BE2C (cell line): Measurements from ENCODE around the gene MINDY4B.
"Not testable (repeated sequence)": the region's sequence is repeated elsewhere in the genome, so short reads cannot be mapped to it uniquely, and the experiment has no call there.

Experiments
- DNase-seq: peaks from one replicate; pipeline ENCODE4 v3.0.0-alpha.2; 2020
- H3K27me3 ChIP-seq: fragments of 250-450 bp; sonication (Bioruptor Pico); 2 replicates; pipeline ENCODE4 v1.5.1; 2020; ENCODE audit warnings: mild to moderate bottlenecking
- H3K36me3 ChIP-seq: fragments of 250-450 bp; sonication (Bioruptor Pico); 2 replicates; pipeline ENCODE4 v1.5.1; 2020; ENCODE audit warnings: mild to moderate bottlenecking
- H3K4me1 ChIP-seq: fragments of 250-450 bp; sonication (Bioruptor Pico); 2 replicates; pipeline ENCODE4 v1.5.1; 2020
- H3K4me3 ChIP-seq: 2 replicates; pipeline ENCODE4 v1.5.1; 2011; ENCODE audit warnings: low read depth, low read length
- H3K9me3 ChIP-seq: fragments of 250-450 bp; sonication (Bioruptor Pico); 2 replicates; pipeline ENCODE4 v1.5.1; 2020
- CTCF ChIP-seq: IDR thresholded peaks from 2 replicates; pipeline ENCODE4 v1.5.1; 2012; ENCODE audit warnings: mild to moderate bottlenecking, low read depth, low read length

The MINDY4B gene

DNA sequence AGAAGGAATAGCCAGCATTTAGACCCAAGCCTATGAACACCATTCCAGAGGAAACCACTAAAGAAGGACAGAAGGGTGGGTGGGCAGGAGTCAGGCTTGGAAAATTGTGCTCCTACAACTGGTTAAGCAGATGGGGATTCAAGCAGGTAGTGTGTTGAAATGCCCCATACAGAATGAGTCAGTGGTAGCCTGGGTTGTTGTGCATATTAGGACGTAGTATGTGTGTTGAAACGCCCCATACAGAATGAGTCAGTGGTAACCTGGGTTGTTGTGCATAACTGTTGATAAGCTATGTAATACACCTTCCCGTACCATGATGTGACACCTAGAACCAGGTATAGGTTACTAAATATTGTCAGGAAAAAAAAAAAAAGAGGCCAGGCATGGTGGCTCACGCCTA is 34.0 kb downstream of the MINDY4B start:
- no peaks in the 10 kb centered on the region for H3K9me3 ChIP-seq
- H3K4me1 ChIP-seq = no peaks in the 10 kb centered on the region
- TF ChIP-seq CTCF = no peak
- DNase-seq = no peak
- no peaks in the 10 kb centered on the region for H3K36me3 ChIP-seq
- no peak overlapping the region for H3K4me3 ChIP-seq
- H3K27me3 ChIP-seq = no peaks in the 10 kb centered on the region; the same call in 1 of the 2 replicates

GRCh38 chr3:150870406-150870805 is 34.8 kb downstream of the MINDY4B start:
- Histone ChIP-seq H3K4me3 (no peak overlapping the region), H3K9me3 (no peaks in the 10 kb centered on the region), H3K36me3 (no peaks in the 10 kb centered on the region), H3K27me3 (no peaks in the 10 kb centered on the region; the same call in 1 of the 2 replicates), H3K4me1 (no peaks in the 10 kb centered on the region)
- DNase-seq = no peak
- TF ChIP-seq CTCF = no peak

DNA sequence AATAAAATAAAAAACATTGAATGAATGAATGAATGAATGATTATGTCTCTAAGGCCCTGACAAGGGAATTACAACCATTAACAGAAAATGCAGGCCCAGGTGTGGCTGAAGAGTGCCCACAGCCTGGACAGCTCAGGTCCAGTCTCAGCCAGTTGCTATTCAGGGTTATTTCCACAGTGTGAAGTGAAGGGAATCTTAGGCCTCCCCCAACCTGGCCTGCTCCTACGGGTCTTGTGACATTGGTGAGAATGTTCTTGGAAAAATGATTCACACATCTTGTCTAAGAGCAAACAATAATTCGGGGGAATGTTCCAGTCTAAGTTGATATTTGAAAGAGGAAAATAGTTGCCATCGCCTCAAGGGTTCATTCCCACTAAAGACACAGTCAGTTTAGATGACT is 37.0 kb downstream of the MINDY4B start:
- DNase-seq = no peak

DNA sequence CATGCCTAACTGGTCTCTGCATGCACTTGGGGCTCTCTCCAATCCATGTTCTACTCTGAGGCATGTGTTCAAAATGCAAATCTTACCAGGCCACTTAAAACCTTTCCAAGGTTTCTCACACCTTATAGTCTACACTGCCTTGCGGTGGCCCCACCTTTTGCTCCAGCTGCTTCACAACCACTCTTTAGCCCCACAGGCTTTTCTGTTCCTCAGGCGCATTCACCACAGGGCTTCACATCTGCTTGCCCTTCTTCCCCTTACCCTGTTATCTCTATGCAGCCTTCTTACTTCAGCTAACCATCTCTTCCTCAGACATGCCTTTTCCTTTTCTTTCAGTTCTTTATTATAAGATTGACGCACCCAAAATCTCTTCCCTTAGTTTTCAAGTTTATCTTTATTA is 37.8 kb downstream of the MINDY4B start:
- Histone ChIP-seq H3K4me1 (no peaks in the 10 kb centered on the region), H3K4me3 (no peak overlapping the region), H3K9me3 (no peaks in the 10 kb centered on the region), H3K36me3 (no peaks in the 10 kb centered on the region), H3K27me3 (no peaks in the 10 kb centered on the region; the same call in 1 of the 2 replicates)
- TF ChIP-seq CTCF = no peak
- DNase-seq = no peak

More for the DNA sequence above, 37.0 kb downstream of the MINDY4B start:
- H3K4me1 ChIP-seq = no peaks in the 10 kb centered on the region
- no peaks in the 10 kb centered on the region for H3K9me3 ChIP-seq
- no peaks in the 10 kb centered on the region; the same call in 1 of the 2 replicates for H3K27me3 ChIP-seq
- TF ChIP-seq CTCF = no peak
- no peak overlapping the region for H3K4me3 ChIP-seq
- no peaks in the 10 kb centered on the region for H3K36me3 ChIP-seq

- H3K4me3 ChIP-seq, H3K4me1 ChIP-seq, DNase-seq, H3K9me3 ChIP-seq, H3K36me3 ChIP-seq, H3K27me3 ChIP-seq: not testable (repeated sequence)
These were observed 41.3 kb downstream of the MINDY4B start for GRCh38 chr3:150863921-150864320.

DNA sequence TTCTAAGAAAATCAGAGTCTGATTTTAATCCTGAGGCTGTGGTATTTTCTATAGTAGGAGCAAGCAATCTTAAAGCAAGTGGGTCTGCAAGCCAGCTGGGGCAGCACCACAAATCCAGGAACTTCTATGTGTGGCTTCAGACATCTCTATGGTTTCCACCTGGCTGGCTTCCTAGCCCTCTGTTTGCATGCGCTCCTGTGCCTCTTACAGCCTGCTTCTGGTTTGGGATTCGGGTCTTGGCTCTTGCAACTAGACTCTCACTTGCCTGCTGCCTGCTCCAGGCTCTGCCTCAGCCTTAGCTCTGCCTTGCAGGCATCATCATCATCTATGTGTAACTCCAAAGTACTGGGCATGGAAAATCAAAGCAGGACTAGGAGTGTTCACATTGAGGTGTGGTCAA is 43.4 kb downstream of the MINDY4B start:
- no peaks in the 10 kb centered on the region for H3K27me3 ChIP-seq
- H3K4me3 ChIP-seq = no peak overlapping the region
- TF ChIP-seq CTCF = no peak
- no peaks in the 10 kb centered on the region for H3K36me3 ChIP-seq
- no peaks in the 10 kb centered on the region for H3K4me1 ChIP-seq
- H3K9me3 ChIP-seq = no peaks in the 10 kb centered on the region
- DNase-seq = no peak

DNA sequence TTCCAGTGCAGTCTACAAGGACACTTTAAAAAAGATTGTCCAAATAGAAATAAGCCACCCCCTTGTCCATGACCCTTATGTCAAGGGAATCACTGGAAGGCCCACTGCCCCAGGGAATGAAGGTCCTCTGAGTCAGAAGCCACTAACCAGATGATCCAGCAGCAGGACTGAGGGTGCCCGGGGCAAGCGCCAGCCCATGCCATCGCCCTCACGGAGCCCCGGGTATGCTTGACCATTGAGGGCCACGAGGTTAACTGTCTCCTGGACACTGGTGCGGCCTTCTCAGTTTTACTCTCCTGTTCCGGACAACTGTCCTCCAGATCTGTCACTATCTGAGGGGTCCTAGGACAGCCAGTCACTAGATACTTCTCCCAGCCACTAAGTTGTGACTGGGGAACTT is 47.3 kb downstream of the MINDY4B start:
- H3K36me3 ChIP-seq, DNase-seq, H3K27me3 ChIP-seq, H3K4me3 ChIP-seq, H3K9me3 ChIP-seq, H3K4me1 ChIP-seq: not testable (repeated sequence)
